Activated CD4-positive, CD25-positive, alpha-beta regulatory T cell (primary cell): Measurements from ENCODE around the gene ECHDC3.

Experiments used
- DNase-seq, 4 experiments: peaks; one replicate each; lab custom pipeline; 2025; lab: John Stamatoyannopoulos, UW

The ECHDC3 gene

GRCh38 chr10:11782793-11783557 lies 40.8 kb downstream of the ECHDC3 start:
- DNase-seq, result no peak

DNA sequence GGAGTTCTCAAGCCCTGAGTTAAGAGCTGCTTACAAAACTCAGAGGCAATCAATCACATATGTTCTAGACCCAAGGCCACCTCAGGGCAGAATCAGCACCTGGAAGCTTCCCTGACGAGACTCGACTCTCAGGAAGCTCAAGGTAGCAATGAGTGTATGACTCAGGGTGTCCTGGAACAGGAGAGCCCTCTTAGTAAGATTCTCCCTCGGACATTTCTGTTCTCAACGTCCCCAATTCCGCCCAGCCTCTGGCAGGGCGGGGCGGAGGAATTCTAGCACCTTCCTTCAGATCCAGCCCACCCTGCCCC lies 41.3 kb downstream of the ECHDC3 start:
- no peak for DNase-seq

DNA sequence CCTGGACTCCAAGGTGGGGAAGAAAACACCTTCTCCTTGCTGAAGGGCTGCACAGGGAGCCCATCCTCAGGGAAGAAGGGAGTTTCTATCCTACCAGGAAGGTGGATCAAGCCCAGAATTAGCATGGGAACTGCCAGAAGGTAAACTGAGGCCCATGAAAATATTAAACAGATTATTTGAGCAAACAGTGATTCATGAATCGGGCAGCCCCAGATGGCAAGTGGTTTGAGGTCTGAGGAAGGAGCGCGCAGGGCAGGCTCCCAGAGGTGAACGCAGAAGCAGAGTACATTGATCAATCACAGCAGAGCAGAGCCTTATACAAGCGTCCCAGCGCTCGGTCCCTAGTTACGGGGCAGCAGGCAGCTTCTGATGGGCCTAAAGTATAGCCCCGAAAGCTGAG lies 45.2 kb downstream of the ECHDC3 start:
- no peak for DNase-seq

DNA sequence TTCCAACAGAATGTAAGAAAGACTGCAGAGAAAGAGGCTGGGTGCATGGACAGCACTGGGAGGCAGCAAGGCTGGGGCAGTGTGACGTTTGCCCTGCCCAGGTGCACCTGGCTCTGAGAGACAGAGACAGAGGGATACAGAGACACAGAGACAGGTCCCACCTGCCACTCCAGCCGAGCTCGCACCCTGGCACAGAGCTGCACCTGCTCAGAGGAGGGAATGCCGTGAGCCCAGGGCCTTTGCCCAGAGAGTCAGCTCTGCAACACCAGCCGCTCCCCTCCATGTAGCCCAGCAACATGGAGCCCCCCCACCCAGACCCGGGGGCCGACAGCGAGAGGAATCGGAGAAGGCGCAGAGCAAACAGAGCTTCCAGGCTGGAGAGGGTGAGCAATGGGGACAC lies 45.7 kb downstream of the ECHDC3 start:
- no peak for DNase-seq

DNA sequence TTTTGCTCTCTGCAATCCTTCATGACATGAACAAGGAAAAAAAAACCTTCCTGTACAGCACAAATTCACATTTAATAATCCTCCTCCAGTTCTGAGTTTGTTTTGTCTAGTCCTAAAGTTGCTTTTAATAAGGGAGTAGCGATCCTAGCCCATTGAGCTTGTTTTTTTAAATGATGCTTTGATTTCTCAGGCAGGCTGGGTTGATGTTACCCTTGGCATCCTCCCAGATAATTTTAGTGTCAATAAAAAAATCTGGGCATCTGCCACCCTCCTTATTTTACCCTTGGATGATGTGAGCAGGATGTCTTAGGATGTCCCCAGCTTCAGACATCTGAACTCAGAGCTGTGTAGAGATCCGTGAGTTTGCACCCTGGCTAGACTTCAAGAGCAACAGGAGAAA lies 47.1 kb downstream of the ECHDC3 start:
- DNase-seq, result no peak

- no peak for DNase-seq
Measured at GRCh38 chr10:11789956-11790355, 47.8 kb downstream of the ECHDC3 start.

DNA sequence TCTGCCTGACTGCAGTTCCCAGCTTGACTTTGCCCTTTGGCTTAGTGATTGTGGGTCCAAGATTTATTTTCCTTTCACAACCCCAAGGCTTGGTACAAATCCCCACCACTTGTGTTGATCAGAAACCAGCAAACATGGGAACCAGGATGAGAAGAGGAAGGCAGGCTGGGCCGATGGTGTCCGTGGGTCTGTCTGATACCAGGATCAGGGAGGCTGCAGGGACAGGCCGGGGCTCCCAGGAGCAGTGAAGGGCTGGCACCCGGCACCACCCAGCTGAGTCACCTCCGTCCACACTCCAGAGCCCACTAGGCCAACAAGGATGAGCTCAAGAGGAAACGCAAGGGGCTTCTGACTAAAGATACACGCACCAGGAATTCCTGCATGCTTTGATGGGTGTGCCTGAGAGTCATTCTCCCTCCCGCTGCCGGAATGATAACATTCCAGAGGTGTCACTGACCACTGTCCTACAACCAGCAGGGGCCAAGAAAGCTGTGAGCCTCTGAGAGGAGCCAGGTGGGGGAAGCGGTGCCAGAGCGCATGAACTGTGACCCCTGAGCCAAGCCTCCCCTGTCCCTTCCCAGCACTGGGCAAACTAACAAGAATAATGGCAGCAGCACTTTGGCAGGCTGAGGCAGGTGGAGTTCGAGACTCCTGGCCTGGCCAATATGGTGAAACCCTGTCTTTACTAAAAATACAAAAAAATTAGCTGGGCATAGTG lies 51.7 kb downstream of the ECHDC3 start:
- no peak for DNase-seq

DNA sequence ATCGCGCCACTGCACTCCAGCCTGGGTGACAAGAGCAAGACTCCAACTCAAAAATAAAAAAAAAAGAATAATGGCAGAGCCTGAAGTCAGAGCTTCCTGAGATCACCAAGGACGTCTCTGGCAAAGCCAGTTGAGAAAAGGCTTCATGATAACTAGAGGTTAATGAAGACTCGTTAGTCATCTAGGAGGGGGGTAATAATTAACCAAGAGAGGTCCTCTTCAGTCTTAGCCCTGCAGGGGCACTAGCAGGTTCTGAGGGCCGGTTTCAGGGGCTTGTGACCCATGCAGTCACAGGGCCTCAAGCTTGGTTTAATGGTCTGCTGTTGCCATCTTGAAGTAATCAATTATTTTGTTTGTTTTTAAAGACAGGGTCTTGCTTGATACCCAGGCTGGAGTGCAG lies 52.4 kb downstream of the ECHDC3 start:
- no peak for DNase-seq

GRCh38 chr10:11795101-11795920 lies 53.1 kb downstream of the ECHDC3 start:
- no peak for DNase-seq

GRCh38 chr10:11796474-11796873 lies 54.3 kb downstream of the ECHDC3 start:
- DNase-seq, result no peak

- no peak for DNase-seq
Measured at GRCh38 chr10:11797281-11797680, 55.1 kb downstream of the ECHDC3 start.

DNA sequence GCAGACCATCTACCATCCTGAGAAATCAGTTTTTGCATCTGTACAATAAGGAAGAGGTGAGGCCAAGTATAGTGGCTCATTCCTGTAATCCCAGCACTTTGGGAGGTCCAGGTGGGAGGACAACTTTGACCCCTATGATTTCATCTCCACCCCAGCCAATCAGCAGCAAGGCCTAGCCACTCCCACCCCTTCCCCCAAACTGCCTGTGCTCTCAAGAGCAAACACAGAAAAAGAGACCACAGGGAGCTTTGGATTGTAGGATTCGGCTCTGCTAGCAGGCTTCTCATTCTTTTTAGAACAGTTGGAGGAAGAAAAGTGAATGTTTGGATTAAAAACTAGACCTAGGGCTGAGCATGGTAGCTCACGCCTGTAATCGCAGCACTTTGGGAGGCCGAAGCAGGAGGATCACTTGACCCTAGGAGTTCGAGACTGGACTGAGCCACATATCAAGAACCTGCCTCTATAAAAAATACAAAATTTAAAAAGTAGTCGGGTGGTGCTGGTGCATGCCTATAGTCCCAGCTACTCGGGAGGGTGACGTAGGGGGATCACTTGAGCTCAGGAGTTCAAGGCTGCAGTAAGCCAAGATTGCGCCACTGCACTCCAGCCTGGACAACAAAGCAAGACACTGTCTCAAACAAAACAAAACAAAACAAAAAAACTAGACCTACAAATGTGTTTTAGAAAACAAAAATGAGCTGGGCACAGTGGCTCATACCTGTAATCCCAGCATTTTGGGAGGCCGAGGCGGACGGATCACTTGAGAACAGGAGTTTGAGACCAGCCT lies 55.9 kb downstream of the ECHDC3 start:
- no peak for DNase-seq

GRCh38 chr10:11798845-11799735 lies 56.9 kb downstream of the ECHDC3 start:
- DNase-seq, result no peak

DNA sequence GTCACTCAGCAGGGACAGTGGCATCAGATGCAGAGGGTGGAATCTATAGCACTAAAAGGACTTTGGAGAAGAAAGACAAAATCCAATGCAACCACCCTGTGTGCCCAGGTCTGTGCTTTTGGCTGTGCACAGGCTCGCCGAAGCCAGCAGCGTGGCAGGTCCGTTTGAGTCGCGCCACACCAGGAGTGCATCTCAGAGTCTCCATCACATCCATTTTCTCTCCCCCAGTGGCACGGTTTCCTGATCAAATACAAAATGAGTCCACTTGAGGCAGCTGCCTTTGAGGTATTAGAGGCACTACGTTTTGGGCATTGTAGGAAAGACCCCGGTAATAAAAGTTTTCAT lies 57.5 kb downstream of the ECHDC3 start:
- DNase-seq, result no peak

GRCh38 chr10:11804336-11804735 lies 62.2 kb downstream of the ECHDC3 start:
- no peak for DNase-seq

DNA sequence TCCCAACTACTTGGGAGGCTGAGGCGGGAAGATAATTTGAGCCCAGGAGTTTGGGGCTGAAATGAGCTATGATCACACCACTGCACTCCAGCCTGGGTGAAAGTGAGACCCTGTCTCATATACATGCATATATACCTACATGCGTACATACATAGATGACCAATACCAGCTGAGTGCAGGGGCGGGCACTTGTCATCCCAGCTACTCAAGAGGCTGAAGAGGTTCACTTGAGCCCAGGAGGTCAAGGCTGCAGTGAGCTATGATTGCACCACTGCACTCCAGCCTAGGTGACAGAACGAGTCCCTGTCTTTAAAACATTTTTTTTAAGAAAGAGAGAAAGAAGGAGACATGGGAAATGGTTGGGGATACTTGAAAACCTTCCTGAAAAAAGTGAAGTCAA lies 63.6 kb downstream of the ECHDC3 start:
- no peak for DNase-seq

- no peak for DNase-seq
Measured at GRCh38 chr10:11806706-11807105, 64.5 kb downstream of the ECHDC3 start.

DNA sequence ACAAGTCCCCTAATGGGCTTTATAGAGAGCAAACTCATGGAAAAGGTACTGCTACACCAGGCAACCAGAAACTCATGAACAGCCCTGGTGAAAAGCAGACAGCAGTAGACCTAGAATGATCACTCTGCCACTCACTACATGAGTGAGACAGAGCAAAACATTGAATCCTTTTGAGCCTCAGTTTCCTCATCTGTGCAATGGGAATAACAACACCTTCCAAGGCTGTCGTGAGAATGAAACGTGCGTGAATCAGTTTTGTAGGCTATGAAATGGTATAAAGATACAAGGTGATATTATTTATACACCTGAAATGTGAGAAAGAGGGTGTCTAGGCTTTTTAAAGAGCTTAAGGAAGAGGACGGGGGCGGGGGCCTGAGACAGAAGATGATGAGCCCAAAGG lies 66.6 kb downstream of the ECHDC3 start:
- no peak for DNase-seq

DNA sequence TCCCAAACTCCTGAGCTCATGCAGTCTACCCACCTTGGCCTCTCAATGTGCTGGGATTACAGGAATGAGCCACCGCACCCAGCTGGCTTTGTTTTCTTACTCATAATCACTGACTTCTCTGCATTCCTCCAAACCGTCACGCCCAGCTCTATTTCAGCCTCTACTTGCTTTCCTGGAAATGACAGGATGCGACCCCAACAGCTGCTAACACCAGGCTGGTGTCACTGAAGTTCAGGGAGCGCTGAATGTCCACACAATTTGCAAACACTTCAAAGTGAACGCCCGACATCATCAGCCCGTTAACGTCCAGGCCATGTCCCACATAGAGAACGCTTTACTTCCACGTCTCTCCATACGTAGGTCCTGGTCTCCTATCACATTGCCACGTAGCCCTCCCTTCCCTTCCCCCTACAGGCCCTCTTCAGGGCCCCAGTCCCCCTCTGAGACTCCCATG lies 68.2 kb downstream of the ECHDC3 start:
- DNase-seq, result no peak

- DNase-seq, result no peak
Measured at GRCh38 chr10:11810973-11811372, 68.8 kb downstream of the ECHDC3 start.

- DNase-seq, result no peak
Measured at GRCh38 chr10:11813177-11813576, 71.0 kb downstream of the ECHDC3 start.
